DOHH2 (cell line): Measurements from ENCODE around the gene PPIE.

Experiments used
- H3F3A ChIP-seq: fragments of 200-600 bp; sonication (generic), shearing (Covaris generic); 2 replicates; pipeline ENCODE4 v1.6.0; 2016; ENCODE audit warnings: antibody characterized with exemption, mild to moderate bottlenecking; ENCODE audit not compliant: control insufficient read depth, insufficient read depth
- H3K27ac ChIP-seq: fragments of 200-600 bp; sonication (generic); 2 replicates; pipeline ENCODE4 v1.5.1; 2014; ENCODE audit warnings: low read depth, mild to moderate bottlenecking, low read length, moderate library complexity
- H3K27me3 ChIP-seq: fragments of 200-600 bp; sonication (generic); 2 replicates; pipeline ENCODE4 v1.6.1; 2014; ENCODE audit warnings: mild to moderate bottlenecking, low read length, mixed read lengths; ENCODE audit not compliant: control insufficient read depth
- H3K36me3 ChIP-seq: fragments of 200-600 bp; sonication (generic); 2 replicates; pipeline ENCODE4 v1.6.1; 2014; ENCODE audit warnings: mild to moderate bottlenecking, low read length, moderate library complexity, mixed read lengths; ENCODE audit not compliant: control insufficient read depth
- H3K4me1 ChIP-seq: fragments of 200-600 bp; sonication (generic); 2 replicates; pipeline ENCODE4 v1.6.1; 2014; ENCODE audit warnings: mild to moderate bottlenecking, low read length, mixed read lengths; ENCODE audit not compliant: control insufficient read depth
- H3K4me2 ChIP-seq: fragments of 200-600 bp; sonication (generic); 2 replicates; pipeline ENCODE4 v1.6.0; 2014; ENCODE audit warnings: mild to moderate bottlenecking, low read length, moderate library complexity
- H3K4me3 ChIP-seq: fragments of 200-600 bp; sonication (generic); 2 replicates; pipeline ENCODE4 v1.5.1; 2014; ENCODE audit warnings: mild to moderate bottlenecking, low read length, mixed read lengths
- H3K79me2 ChIP-seq: fragments of 200-600 bp; sonication (generic); 2 replicates; pipeline ENCODE4 v1.6.1; 2014; ENCODE audit warnings: mild to moderate bottlenecking, low read length, mixed read lengths; ENCODE audit not compliant: control insufficient read depth
- H3K9me2 ChIP-seq: fragments of 200-600 bp; sonication (generic); replicated peaks from 2 replicates; pipeline ENCODE4 v1.6.1; 2014; ENCODE audit warnings: mild to moderate bottlenecking, low read length, mixed read lengths; ENCODE audit not compliant: control insufficient read depth
- H3K9me3 ChIP-seq: fragments of 200-600 bp; sonication (generic); 2 replicates; pipeline ENCODE4 v1.6.1; 2014; ENCODE audit warnings: antibody characterized with exemption, low read length, mixed read lengths; ENCODE audit not compliant: control insufficient read depth, insufficient read depth
- H4K20me1 ChIP-seq: fragments of 200-600 bp; sonication (generic); 2 replicates; pipeline ENCODE4 v1.6.0; 2014; ENCODE audit warnings: low read depth, mild to moderate bottlenecking, antibody characterized with exemption, low read length, moderate library complexity; ENCODE audit not compliant: control insufficient read depth, insufficient read depth
- EZH2phosphoT487 ChIP-seq: fragments of 200-600 bp; sonication (generic); IDR thresholded peaks from 2 replicates; pipeline ENCODE4 v1.6.1; 2017; ENCODE audit warnings: borderline replicate concordance, mild to moderate bottlenecking, antibody characterized with exemption, low read length, moderate library complexity, mixed read lengths
- TF ChIP-seq, protein P1 (sequence below): fragments of 200-600 bp; sonication (generic); IDR thresholded peaks from one replicate; pipeline ENCODE4 v1.5.1; 2014; ENCODE audit warnings: antibody characterized with exemption, mild to moderate bottlenecking, low read depth, low read length; ENCODE audit not compliant: poor library complexity, severe bottlenecking

The PPIE gene

DNA sequence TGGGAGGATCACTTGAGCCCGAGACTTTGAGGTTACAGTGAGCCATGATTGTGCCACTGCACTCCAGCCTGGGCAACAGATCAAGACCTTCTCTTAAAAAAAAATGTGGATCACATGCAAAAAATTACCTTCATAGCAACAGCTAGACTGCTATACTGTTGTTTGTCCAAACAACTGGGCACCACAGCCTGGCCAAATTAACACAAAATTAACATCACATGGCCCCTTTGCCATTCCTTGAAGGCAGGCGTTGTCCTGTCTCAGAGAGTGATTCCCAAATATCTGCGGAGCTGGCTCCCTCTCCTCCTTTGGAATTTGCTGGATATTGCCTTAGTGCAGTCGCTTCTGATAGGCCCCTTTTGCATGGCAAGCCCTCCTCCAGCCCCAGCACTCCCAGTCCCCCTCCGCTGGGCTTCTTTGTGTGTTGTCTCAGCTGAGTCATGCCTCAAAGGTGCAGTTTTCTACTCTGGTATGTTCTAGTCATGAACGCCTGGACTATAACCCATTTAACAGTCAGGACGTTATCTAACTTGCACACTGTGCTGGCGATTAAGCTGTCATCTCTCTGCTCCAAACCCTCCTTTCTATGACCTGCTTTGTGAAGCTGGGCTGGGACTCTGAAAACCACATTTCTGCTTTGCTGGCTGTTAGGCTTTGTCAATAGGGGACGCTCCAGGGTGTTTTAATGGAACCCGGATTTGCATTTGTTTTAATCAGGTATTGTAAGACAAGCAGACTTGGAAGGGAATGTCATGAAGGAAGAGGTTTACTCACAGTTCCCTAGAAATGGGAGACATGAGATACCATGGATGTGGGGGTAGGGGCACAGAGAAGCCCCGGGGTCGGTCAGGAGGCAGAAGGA lies 27.3 kb upstream of the PPIE start:
- Histone ChIP-seq H3F3A (no peaks in the 10 kb centered on the region), H3K79me2 (no peaks in the 10 kb centered on the region), H4K20me1 (no peaks in the 10 kb centered on the region), H3K4me1 (no peaks in the 10 kb centered on the region), H3K4me3 (no peak overlapping the region), H3K36me3 (no peaks in the 10 kb centered on the region), H3K27me3 (peaks cover 7% of the 10 kb centered on the region), H3K27ac (no peak overlapping the region), H3K9me2 (no peaks in the 10 kb centered on the region), H3K4me2 (no peak overlapping the region), H3K9me3 (no peaks in the 10 kb centered on the region)
- TF ChIP-seq, protein P1, sequence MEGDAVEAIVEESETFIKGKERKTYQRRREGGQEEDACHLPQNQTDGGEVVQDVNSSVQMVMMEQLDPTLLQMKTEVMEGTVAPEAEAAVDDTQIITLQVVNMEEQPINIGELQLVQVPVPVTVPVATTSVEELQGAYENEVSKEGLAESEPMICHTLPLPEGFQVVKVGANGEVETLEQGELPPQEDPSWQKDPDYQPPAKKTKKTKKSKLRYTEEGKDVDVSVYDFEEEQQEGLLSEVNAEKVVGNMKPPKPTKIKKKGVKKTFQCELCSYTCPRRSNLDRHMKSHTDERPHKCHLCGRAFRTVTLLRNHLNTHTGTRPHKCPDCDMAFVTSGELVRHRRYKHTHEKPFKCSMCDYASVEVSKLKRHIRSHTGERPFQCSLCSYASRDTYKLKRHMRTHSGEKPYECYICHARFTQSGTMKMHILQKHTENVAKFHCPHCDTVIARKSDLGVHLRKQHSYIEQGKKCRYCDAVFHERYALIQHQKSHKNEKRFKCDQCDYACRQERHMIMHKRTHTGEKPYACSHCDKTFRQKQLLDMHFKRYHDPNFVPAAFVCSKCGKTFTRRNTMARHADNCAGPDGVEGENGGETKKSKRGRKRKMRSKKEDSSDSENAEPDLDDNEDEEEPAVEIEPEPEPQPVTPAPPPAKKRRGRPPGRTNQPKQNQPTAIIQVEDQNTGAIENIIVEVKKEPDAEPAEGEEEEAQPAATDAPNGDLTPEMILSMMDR, result no peak
- TF ChIP-seq EZH2phosphoT487, result no peak

DNA sequence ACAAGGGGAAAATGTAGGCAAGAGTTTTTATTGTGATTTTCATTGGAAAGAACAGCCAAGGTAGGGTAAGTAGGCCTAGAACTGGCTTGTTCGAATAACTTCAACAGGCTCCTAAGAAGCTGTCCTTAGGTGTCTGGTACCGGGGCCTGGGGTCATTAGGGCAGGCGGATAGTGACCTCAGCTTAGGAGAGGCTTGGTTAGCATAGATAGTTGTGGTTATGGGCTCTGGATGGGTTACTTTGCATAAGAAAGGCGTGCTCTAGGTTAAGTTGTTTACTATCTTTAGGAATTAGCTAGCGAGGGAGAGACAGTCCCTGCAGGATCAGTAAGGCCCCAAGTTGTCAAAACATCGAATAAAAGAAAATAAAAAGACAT lies 26.7 kb upstream of the PPIE start:
- H3K9me2 ChIP-seq, result no peaks in the 10 kb centered on the region
- no peak overlapping the region for H3K4me3 ChIP-seq
- H3K27ac ChIP-seq, result no peak overlapping the region
- H4K20me1 ChIP-seq, result no peaks in the 10 kb centered on the region
- H3K4me1 ChIP-seq, result no peaks in the 10 kb centered on the region
- no peak for TF ChIP-seq EZH2phosphoT487
- TF ChIP-seq, protein P1, result no peak
- H3K4me2 ChIP-seq, result no peak overlapping the region
- peaks cover 13% of the 10 kb centered on the region for H3K27me3 ChIP-seq
- no peaks in the 10 kb centered on the region for H3K36me3 ChIP-seq
- H3K79me2 ChIP-seq, result no peaks in the 10 kb centered on the region
- H3F3A ChIP-seq, result no peaks in the 10 kb centered on the region
- H3K9me3 ChIP-seq, result no peaks in the 10 kb centered on the region

DNA sequence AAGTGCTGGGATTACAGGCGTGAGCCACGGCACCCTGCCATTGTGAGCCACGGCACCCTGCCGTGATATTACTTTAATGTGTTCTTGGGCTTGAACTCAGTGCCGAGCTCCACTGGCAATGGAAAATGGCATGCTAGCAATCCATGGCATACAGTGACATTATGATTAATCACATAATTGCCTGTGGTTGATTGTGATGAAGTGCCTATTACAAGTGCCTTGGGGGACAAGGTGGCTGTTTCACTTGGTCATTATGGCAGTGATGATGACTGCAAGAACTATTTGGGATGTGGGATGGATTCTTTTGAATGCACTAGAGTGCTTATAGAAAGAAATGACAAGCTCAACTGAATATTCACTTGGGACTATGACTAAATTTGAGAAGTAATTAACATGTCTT lies 25.1 kb upstream of the PPIE start:
- no peak for TF ChIP-seq EZH2phosphoT487
- TF ChIP-seq, protein P1, result no peak
- no peak overlapping the region for H3K4me2 ChIP-seq
- H3K9me2 ChIP-seq, result no peaks in the 10 kb centered on the region
- no peaks in the 10 kb centered on the region for H3K4me1 ChIP-seq
- no peaks in the 10 kb centered on the region for H3F3A ChIP-seq
- no peaks in the 10 kb centered on the region for H3K36me3 ChIP-seq
- H3K9me3 ChIP-seq, result no peaks in the 10 kb centered on the region
- H3K79me2 ChIP-seq, result no peaks in the 10 kb centered on the region
- H3K4me3 ChIP-seq, result no peak overlapping the region
- H4K20me1 ChIP-seq, result no peaks in the 10 kb centered on the region
- no peak overlapping the region for H3K27ac ChIP-seq
- peaks cover 25% of the 10 kb centered on the region for H3K27me3 ChIP-seq
